Transverse colon (tissue), 4 donors: ENCODE results near the gene TYRO3. TPM values are rescaled to one million over a fixed set of nuclear protein-coding genes. Genes with fewer than 3 reads are reported as not detected.

Experiments used
- DNase-seq: peaks from one replicate; pipeline ENCODE4 v3.0.0-alpha.2; 2019
- H3K27ac ChIP-seq, 4 donors: fragments of 200-600 bp; sonication (generic); 2 replicates each; pipeline ENCODE4 v1.5.1; 2016 to 2018; ENCODE audit warnings: inconsistent platforms in 4 of 4
- H3K27me3 ChIP-seq: fragments of 200-600 bp; sonication (generic); 2 replicates; pipeline ENCODE4 v1.5.1; 2017; ENCODE audit warnings: inconsistent platforms
- H3K36me3 ChIP-seq, 4 donors: fragments of 200-600 bp; sonication (generic); 2 replicates each; pipeline ENCODE4 v1.5.1; 2017 to 2019; ENCODE audit warnings: inconsistent platforms in 4 of 4
- H3K4me1 ChIP-seq, 4 donors: fragments of 200-600 bp; sonication (generic); 2 replicates each; pipeline ENCODE4 v1.5.1; 2017 to 2020; ENCODE audit warnings: inconsistent platforms in 4 of 4
- H3K4me3 ChIP-seq, 4 donors: fragments of 200-600 bp; sonication (generic); 1 replicate in 1 of 4; 2 replicates in 3 of 4; pipeline versions ENCODE4 v1.5.1 to v1.6.1; 2017 to 2019; ENCODE audit warnings: inconsistent platforms in 4 of 4
- H3K9me3 ChIP-seq, 2 donors: fragments of 200-600 bp; sonication (generic); 2 replicates each; pipeline ENCODE4 v1.5.1; 2017 to 2019; ENCODE audit warnings: inconsistent platforms in 2 of 2
- CTCF ChIP-seq, 5 experiments: fragments of 200-600 bp in 3 of 5; fragments of 450-650 bp in 2 of 5; sonication (generic) in 3 of 5; IDR thresholded peaks; 1 replicate in 2 of 5; 2 replicates in 3 of 5; pipeline ENCODE4 v1.5.1; 2016 to 2017; ENCODE audit warnings: antibody characterized with exemption in 5 of 5, inconsistent platforms in 3 of 5, mild to moderate bottlenecking in 2 of 5, moderate library complexity in 1 of 5
- EP300 ChIP-seq: sonication (generic); formaldehyde crosslinking; IDR thresholded peaks from one replicate; pipeline ENCODE4 v1.6.1; 2017; ENCODE audit warnings: antibody characterized with exemption, low read depth
- POLR2A ChIP-seq: fragments of 450-650 bp; IDR thresholded peaks from one replicate; pipeline ENCODE4 v1.6.1; 2016; ENCODE audit warnings: antibody characterized with exemption, mild to moderate bottlenecking, moderate library complexity
- POLR2AphosphoS5 ChIP-seq, 3 donors: sonication (generic); formaldehyde crosslinking; IDR thresholded peaks; one replicate each; pipeline ENCODE4 v1.6.1; 2016; ENCODE audit warnings: antibody characterized with exemption in 3 of 3
- WGBS, 2 donors: methylation state at CpG; one replicate each; pipeline ENCODE4 v1.1.5; 2018; ENCODE audit warnings: low coverage in 1 of 2; 5-methylcytosine and 5-hydroxymethylcytosine counted together
- in situ Hi-C, 4 donors: fragments of 200-750 bp; cut with MboI; loops; one replicate each; pipeline versions ENCODE4 v1.15.0 to v1.15.1; 2017; ENCODE audit warnings: low sequenced_read_pairs in 3 of 4, low pct_ligation_motif_present in 1 of 4, low pct_unique_long_range_greater_than_20kb in 1 of 4
- intact Hi-C: fragments of 100-400 bp; cut with DNase I; formaldehyde crosslinking; loops from one replicate; pipeline ENCODE4 v1.15.1; 2023; ENCODE audit warnings: low total_unique reads
- total RNA-seq, 4 donors: library from RNA; depleted of rRNA; stranded (reverse); fragments of >200 nt; gene quantifications; one replicate each; pipeline ENCODE4 v1.1.0, GENCODE V29; 2016

TYRO3 gene
- total RNA-seq, 4 donors from 2014 or later, result 0.60 to 1.6 (median 0.82) TPM; not detected in 1

- H3K36me3 ChIP-seq, result peaks cover 0 to 55% (median 22%) of the 10 kb centered on the region in 4 donors
- in situ Hi-C loops (loop anchor here in 1 of 4 donors (25.0 kb wide), 1 partner anchor 93 kb away; no protein-coding TSS in a partner anchor), intact Hi-C loops (no loop called here)
- WGBS, 2 donors, result 80 to 100% methylated on average over 1 to 6 of the region's 6 CpGs
- no peaks in the 10 kb centered on the region for H3K9me3 ChIP-seq
- no peaks in the 10 kb centered on the region for H3K27me3 ChIP-seq
- no peak overlapping the region for H3K4me3 ChIP-seq
- H3K4me1 ChIP-seq, result no peaks in the 10 kb centered on the region
- no peak overlapping the region for H3K27ac ChIP-seq
- TF ChIP-seq EP300 (no peak), POLR2AphosphoS5 (IDR thresholded peaks at IDR 0.05) (no peak), CTCF (IDR thresholded peaks at IDR 0.05) (no peak)
- no peak for DNase-seq
These were observed 28.6 kb upstream of the TYRO3 start for GRCh38 chr15:41530363-41530956.

GRCh38 chr15:41535544-41535943 is 23.5 kb upstream of the TYRO3 start:
- intact Hi-C loops (no loop called here), in situ Hi-C loops (loop anchor here in 1 of 4 donors (25.0 kb wide), 1 partner anchor 98 kb away; no protein-coding TSS in a partner anchor)
- Histone ChIP-seq H3K4me3 (no peak overlapping the region), H3K27me3 (no peaks in the 10 kb centered on the region), H3K27ac (no peak overlapping the region), H3K36me3 (peaks cover 0 to 33% (median 13%) of the 10 kb centered on the region in 4 donors), H3K9me3 (no peaks in the 10 kb centered on the region), H3K4me1 (no peaks in the 10 kb centered on the region)
- TF ChIP-seq EP300 (no peak), POLR2A (no peak), CTCF (IDR thresholded peaks at IDR 0.05) (no peak), POLR2AphosphoS5 (IDR thresholded peaks at IDR 0.05) (no peak)
- 100% methylated on average over 1 of the region's 1 CpG; no CpG with 5 or more reads in 1 of the 2 donors for WGBS, 2 donors
- DNase-seq, result no peak

- TF ChIP-seq POLR2A (no peak), CTCF (IDR thresholded peaks at IDR 0.05) (no peak), EP300 (no peak), POLR2AphosphoS5 (IDR thresholded peaks at IDR 0.05) (no peak)
- no peak for DNase-seq
- intact Hi-C loops, result no loop called here
- whole genome bisulfite sequencing, 2 donors, result 91% methylated on average over 11 of the region's 11 CpGs; no CpG with 5 or more reads in 1 of the 2 donors
- no peaks in the 10 kb centered on the region for H3K4me1 ChIP-seq
- no peaks in the 10 kb centered on the region for H3K27me3 ChIP-seq
- no peaks in the 10 kb centered on the region for H3K9me3 ChIP-seq
- peaks cover 0 to 28% (median 13%) of the 10 kb centered on the region in 4 donors for H3K36me3 ChIP-seq
- H3K4me3 ChIP-seq, result no peak overlapping the region
- in situ Hi-C loops, result loop anchor here in 1 of 4 donors (25.0 kb wide), 1 partner anchor 100 kb away; no protein-coding TSS in a partner anchor
- H3K27ac ChIP-seq, result no peak overlapping the region
These were observed 22.1 kb upstream of the TYRO3 start for GRCh38 chr15:41536866-41537265.

GRCh38 chr15:41543521-41543870 is 15.5 kb upstream of the TYRO3 start:
- peak overlapping the region; percentile 76 to 83 (median 80) for H3K27ac ChIP-seq
- no peak for DNase-seq
- in situ Hi-C loops, result loop anchor here in 1 of 4 donors (25.0 kb wide), 1 partner anchor 106 kb away; no protein-coding TSS in a partner anchor
- intact Hi-C loops, result no loop called here
- H3K36me3 ChIP-seq, result no peaks in the 10 kb centered on the region
- peak overlapping the region; percentile 63 to 97 (median 80) for H3K4me3 ChIP-seq
- TF ChIP-seq CTCF (IDR thresholded peaks at IDR 0.05), result no peak
- no peak for TF ChIP-seq EP300
- no peak for TF ChIP-seq POLR2A
- no peak for TF ChIP-seq POLR2AphosphoS5 (IDR thresholded peaks at IDR 0.05)
- H3K27me3 ChIP-seq, result no peaks in the 10 kb centered on the region
- H3K9me3 ChIP-seq, result no peaks in the 10 kb centered on the region
- WGBS, 2 donors, result 7 to 8% methylated on average over 8 of the region's 8 CpGs
- peaks cover 0 to 6% (median 5%) of the 10 kb centered on the region in 4 donors for H3K4me1 ChIP-seq
